Endothelial cell of umbilical vein (primary cell): ENCODE data around the gene SCD. TPM values are rescaled to one million over a fixed set of nuclear protein-coding genes. Genes with fewer than 3 reads are reported as not detected.

Experiments used
- BruUV-seq: library from RNA; stranded (reverse); fragments of 400-500 nt; replicated peaks from 2 replicates; lab custom pipeline; 2021; lab: Mats Ljungman, UMichigan
- CTCF ChIA-PET: fragments of 300-600, 350-600 bp; sonication (Branson Sonifier 250); formaldehyde crosslinking; loops from one replicate; lab custom pipeline; 2021; ENCODE audit warnings: antibody characterized with exemption, inconsistent platforms; lab: Charles Lee
- POLR2A ChIA-PET: fragments of 300-600, 350-600 bp; sonication (Branson Sonifier 250); formaldehyde crosslinking; loops from one replicate; lab custom pipeline; 2021; ENCODE audit warnings: antibody characterized with exemption, inconsistent platforms; lab: Charles Lee
- DNase-seq: peaks from one replicate; pipeline ENCODE4 v3.0.0-alpha.2; 2011; ENCODE audit warnings: low read depth, low spot score
- FAIRE-seq: peaks from 2 replicates; lab custom pipeline; 2011; peaks lifted over from hg19 to GRCh38; lab: Jason Lieb, UNC
- H2AFZ ChIP-seq: 2 replicates; pipeline ENCODE4 v1.6.0; 2012; ENCODE audit warnings: low read depth, low read length, control low read depth, inconsistent platforms
- H3K27ac ChIP-seq: 2 replicates; pipeline ENCODE4 v1.5.1; 2011; ENCODE audit warnings: low read depth, mild to moderate bottlenecking, control low read depth, low read length, moderate library complexity; ENCODE audit not compliant: insufficient read depth
- H3K27me3 ChIP-seq, 2 experiments: 2 replicates each; pipeline versions ENCODE4 v1.6.0 to v1.6.1; 2011; ENCODE audit warnings: low read length in 2 of 2, mixed read lengths in 1 of 2; ENCODE audit not compliant: control insufficient read depth in 2 of 2, insufficient read depth in 2 of 2
- H3K36me3 ChIP-seq, 2 experiments: 2 replicates in 1 of 2; 3 replicates in 1 of 2; pipeline ENCODE4 v1.5.1; 2011; ENCODE audit warnings: low read length in 2 of 2, mild to moderate bottlenecking in 1 of 2, moderate library complexity in 1 of 2; ENCODE audit not compliant: control insufficient read depth in 2 of 2, insufficient read depth in 2 of 2; ENCODE audit errors: extremely low read depth in 1 of 2
- H3K4me1 ChIP-seq: 3 replicates; pipeline ENCODE4 v1.5.1; 2011; ENCODE audit warnings: mild to moderate bottlenecking, low read length; ENCODE audit not compliant: control insufficient read depth, insufficient read depth; ENCODE audit errors: extremely low read depth
- H3K4me2 ChIP-seq: 2 replicates; pipeline ENCODE4 v1.6.1; 2011; ENCODE audit warnings: low read length, control low read depth, mixed read lengths; ENCODE audit not compliant: insufficient read depth
- H3K4me3 ChIP-seq, 3 experiments: fragments of 200-600 bp in 1 of 3; sonication (generic), shearing (Covaris generic) in 1 of 3; replicated peaks in 1 of 3; 2 replicates each; pipeline ENCODE4 v1.5.1; 2011 to 2016; ENCODE audit warnings: control low read depth in 3 of 3, low read length in 3 of 3, mild to moderate bottlenecking in 2 of 3, inconsistent platforms in 1 of 3, low read depth in 1 of 3, moderate library complexity in 1 of 3; ENCODE audit not compliant: insufficient read depth in 1 of 3
- H3K79me2 ChIP-seq: 2 replicates; pipeline ENCODE4 v1.6.0; 2012; ENCODE audit warnings: low read length, inconsistent platforms; ENCODE audit not compliant: control insufficient read depth, insufficient read depth
- H3K9ac ChIP-seq: replicated peaks from 2 replicates; pipeline ENCODE3; 2011; ENCODE audit warnings: low read length, control low read depth; ENCODE audit not compliant: insufficient read depth; ENCODE audit errors: extremely low read depth
- H3K9me1 ChIP-seq: replicated peaks from 3 replicates; pipeline ENCODE4 v1.6.0; 2011; ENCODE audit warnings: mild to moderate bottlenecking, low read length; ENCODE audit not compliant: control insufficient read depth, insufficient read depth; ENCODE audit errors: extremely low read depth
- H3K9me3 ChIP-seq: replicated peaks from 2 replicates; pipeline ENCODE4 v1.5.1; 2012; ENCODE audit warnings: low read length, inconsistent platforms; ENCODE audit not compliant: control insufficient read depth, insufficient read depth
- H4K20me1 ChIP-seq: replicated peaks from 2 replicates; pipeline ENCODE3; 2011; ENCODE audit warnings: mild to moderate bottlenecking, low read length; ENCODE audit not compliant: control insufficient read depth, insufficient read depth; ENCODE audit errors: extremely low read depth
- CTCF ChIP-seq, 2 donors: IDR thresholded peaks; 1 replicate in 1 of 2; 2 replicates in 1 of 2; pipeline ENCODE4 v1.5.1; 2011; ENCODE audit warnings: low read length in 2 of 2, mild to moderate bottlenecking in 2 of 2, moderate library complexity in 2 of 2, control low read depth in 1 of 2, inconsistent platforms in 1 of 2, low read depth in 1 of 2; ENCODE audit not compliant: insufficient read depth in 1 of 2; ENCODE audit errors: extremely low read depth in 1 of 2
- EZH2 ChIP-seq: IDR thresholded peaks from 2 replicates; pipeline ENCODE4 v1.6.1; 2012; ENCODE audit warnings: borderline replicate concordance, low read depth, mild to moderate bottlenecking, moderate library complexity, low read length, inconsistent platforms; ENCODE audit not compliant: severe bottlenecking
- FOS ChIP-seq: IDR thresholded peaks from 2 replicates; pipeline ENCODE4 v1.6.1; 2011; ENCODE audit warnings: mild to moderate bottlenecking, low read length, moderate library complexity, borderline replicate concordance; ENCODE audit not compliant: insufficient read depth
- GATA2 ChIP-seq: IDR thresholded peaks from 2 replicates; pipeline ENCODE4 v1.7.0; 2011; ENCODE audit warnings: low read depth, mild to moderate bottlenecking, moderate library complexity, mixed read lengths, low read length; ENCODE audit not compliant: insufficient read length, insufficient read depth
- JUN ChIP-seq: IDR thresholded peaks from 2 replicates; pipeline ENCODE4 v1.6.1; 2011; ENCODE audit warnings: borderline replicate concordance, low read depth; ENCODE audit not compliant: insufficient read length, insufficient read depth
- MAX ChIP-seq: IDR thresholded peaks from 2 replicates; pipeline ENCODE4 v1.6.1; 2011; ENCODE audit not compliant: insufficient read depth, insufficient read length
- MYC ChIP-seq: IDR thresholded peaks from one replicate; pipeline ENCODE4 v1.6.1; 2011; ENCODE audit warnings: mild to moderate bottlenecking, low read depth, low read length
- POLR2A ChIP-seq: IDR thresholded peaks from 2 replicates; pipeline ENCODE4 v1.6.1; 2012; ENCODE audit warnings: low read depth, mild to moderate bottlenecking, control low read depth, low read length
- POLR2AphosphoS5 ChIP-seq: IDR thresholded peaks from 2 replicates; pipeline ENCODE4 v1.6.1; 2012; ENCODE audit warnings: low read depth, mild to moderate bottlenecking, control low read depth, low read length, moderate library complexity; ENCODE audit not compliant: insufficient read depth
- dilution Hi-C: fragments of 300-500 bp; cut with MboI; formaldehyde crosslinking; loops from one replicate; pipeline ENCODE4 v1.15.0; 2019; ENCODE audit warnings: low sequenced_read_pairs; ENCODE audit not compliant: extremely low pct_ligation_motif_present
- intact Hi-C: fragments of 100-400 bp; cut with micrococcal nuclease; formaldehyde crosslinking; loops from one replicate; pipeline ENCODE4 v1.10.0; 2022
- polyA plus RNA-seq, 4 experiments: library from polyadenylated mRNA; depleted of rRNA in 3 of 4; stranded (reverse) in 3 of 4; unstranded in 1 of 4; fragments of >200 nt; gene quantifications; 2 replicates each; pipeline versions ENCODE4 v1.2.1 to v1.2.3, GENCODE V29; 2011 to 2012; ENCODE audit warnings: missing spikeins in 1 of 4
- total RNA-seq: library from RNA; stranded (reverse); gene quantifications from 2 replicates; pipeline ENCODE4 v1.2.3, GENCODE V29; 2021

SCD gene
- total and polyA plus RNA-seq, 2 donors (not counting 3 experiments of a cell fraction or from before 2014, with no cell fraction given) = 258 to 426 TPM

- H3K9ac ChIP-seq = no peak overlapping the region
- H3K4me1 ChIP-seq = peaks cover 8% of the 10 kb centered on the region
- intact Hi-C loops (no loop called here), dilution Hi-C loops (no loop called here)
- no peak for TF ChIP-seq GATA2
- TF ChIP-seq EZH2 = no peak
- no peak for TF ChIP-seq POLR2A
- TF ChIP-seq FOS = no peak
- TF ChIP-seq JUN = no peak
- no peak for TF ChIP-seq CTCF (IDR thresholded peaks at IDR 0.05; ENCODE audit: extremely low read depth in 1 of 2, insufficient read depth in 1 of 2, low read depth in 1 of 2, low read length in 2 of 2)
- TF ChIP-seq POLR2AphosphoS5 = no peak
- no peak for TF ChIP-seq MYC
- no peak for TF ChIP-seq MAX
- no peaks in the 10 kb centered on the region for H3K9me1 ChIP-seq
- ChIA-PET CTCF (interaction anchor here (0.8 to 7.0 kb wide), 6 partner anchors 11 to 177 kb away, joined by 3 to 110 read pairs (median 4); partner anchors contain the start of gene PKD2L1), POLR2A (no interaction called here)
- H4K20me1 ChIP-seq = no peaks in the 10 kb centered on the region
- BruUV-seq = no TSS peak
- H3K4me3 ChIP-seq = no peak overlapping the region
- H2AFZ ChIP-seq = no peak overlapping the region
- H3K9me3 ChIP-seq = no peaks in the 10 kb centered on the region
- no peaks in the 10 kb centered on the region for H3K27me3 ChIP-seq
- no peaks in the 10 kb centered on the region for H3K36me3 ChIP-seq
- H3K27ac ChIP-seq = no peak overlapping the region
- H3K79me2 ChIP-seq = no peaks in the 10 kb centered on the region
- FAIRE-seq (no peak), DNase-seq (no peak)
- H3K4me2 ChIP-seq = no peak overlapping the region
Observed at GRCh38 chr10:100340948-100341847, 5.8 kb upstream of the SCD start.
